HL-60 (cell line): ENCODE results near the gene GDAP2.

Source experiments
- DNase-seq, 2 experiments: peaks; one replicate each; pipeline ENCODE4 v3.0.0-alpha.2; 2010 to 2020; ENCODE audit warnings: low read depth in 1 of 2, low spot score in 1 of 2
- H3K27ac ChIP-seq: fragments of 250-450 bp; sonication (Bioruptor Pico); replicated peaks from 2 replicates; pipeline ENCODE4 v1.5.1; 2020; ENCODE audit warnings: mild to moderate bottlenecking, moderate library complexity
- H3K27me3 ChIP-seq: fragments of 250-450 bp; sonication (Bioruptor Pico); 2 replicates; pipeline ENCODE4 v1.5.1; 2021; ENCODE audit warnings: mild to moderate bottlenecking, moderate library complexity; ENCODE audit not compliant: insufficient read depth, poor library complexity, severe bottlenecking
- H3K4me3 ChIP-seq: replicated peaks from 2 replicates; pipeline ENCODE4 v1.5.1; 2011; ENCODE audit warnings: mild to moderate bottlenecking, control low read depth, low read length; ENCODE audit not compliant: insufficient read depth
- GABPA ChIP-seq: IDR thresholded peaks from 2 replicates; pipeline ENCODE4 v1.6.1; 2012; ENCODE audit warnings: low read depth
- POLR2AphosphoS5 ChIP-seq: IDR thresholded peaks from 2 replicates; pipeline ENCODE4 v1.6.1; 2012; ENCODE audit warnings: low read depth
- SPI1 ChIP-seq: IDR thresholded peaks from 2 replicates; pipeline ENCODE4 v1.6.1; 2012; ENCODE audit warnings: low read depth, mild to moderate bottlenecking, borderline replicate concordance
- TF ChIP-seq, protein P1 (sequence below): IDR thresholded peaks from one replicate; pipeline ENCODE4 v1.5.1; 2011; ENCODE audit warnings: low read length, control low read depth, inconsistent platforms; ENCODE audit not compliant: insufficient read depth
- TF ChIP-seq, protein P2 (sequence below): IDR thresholded peaks from 2 replicates; pipeline ENCODE4 v1.6.1; 2012; ENCODE audit warnings: low read depth; ENCODE audit not compliant: insufficient replicate concordance

The GDAP2 gene

DNA sequence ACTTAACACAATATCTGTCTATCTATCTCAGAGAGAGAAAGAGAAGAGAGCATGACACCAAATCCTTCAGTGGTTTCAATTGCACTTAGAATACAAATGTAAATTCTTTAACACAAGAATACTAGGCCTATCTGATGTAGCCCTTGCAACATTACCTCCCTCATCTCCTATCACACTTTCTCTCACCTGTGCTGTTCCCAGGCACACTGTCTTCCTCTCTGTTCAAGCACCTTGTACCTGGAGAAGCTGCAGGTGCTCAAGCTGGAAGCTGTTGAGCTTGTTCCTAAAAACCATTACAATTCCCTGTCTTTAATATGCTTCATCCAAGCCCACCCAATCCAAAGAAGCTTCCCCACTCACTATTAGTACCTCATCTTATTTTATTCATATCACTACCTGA is 97.0 kb downstream of the GDAP2 start:
- H3K27me3 ChIP-seq, result no peaks in the 10 kb centered on the region
- DNase-seq, result no peak
- TF ChIP-seq, protein P1, sequence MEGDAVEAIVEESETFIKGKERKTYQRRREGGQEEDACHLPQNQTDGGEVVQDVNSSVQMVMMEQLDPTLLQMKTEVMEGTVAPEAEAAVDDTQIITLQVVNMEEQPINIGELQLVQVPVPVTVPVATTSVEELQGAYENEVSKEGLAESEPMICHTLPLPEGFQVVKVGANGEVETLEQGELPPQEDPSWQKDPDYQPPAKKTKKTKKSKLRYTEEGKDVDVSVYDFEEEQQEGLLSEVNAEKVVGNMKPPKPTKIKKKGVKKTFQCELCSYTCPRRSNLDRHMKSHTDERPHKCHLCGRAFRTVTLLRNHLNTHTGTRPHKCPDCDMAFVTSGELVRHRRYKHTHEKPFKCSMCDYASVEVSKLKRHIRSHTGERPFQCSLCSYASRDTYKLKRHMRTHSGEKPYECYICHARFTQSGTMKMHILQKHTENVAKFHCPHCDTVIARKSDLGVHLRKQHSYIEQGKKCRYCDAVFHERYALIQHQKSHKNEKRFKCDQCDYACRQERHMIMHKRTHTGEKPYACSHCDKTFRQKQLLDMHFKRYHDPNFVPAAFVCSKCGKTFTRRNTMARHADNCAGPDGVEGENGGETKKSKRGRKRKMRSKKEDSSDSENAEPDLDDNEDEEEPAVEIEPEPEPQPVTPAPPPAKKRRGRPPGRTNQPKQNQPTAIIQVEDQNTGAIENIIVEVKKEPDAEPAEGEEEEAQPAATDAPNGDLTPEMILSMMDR, result no peak
- TF ChIP-seq POLR2AphosphoS5, result no peak
- no peak for TF ChIP-seq SPI1
- TF ChIP-seq, protein P2, sequence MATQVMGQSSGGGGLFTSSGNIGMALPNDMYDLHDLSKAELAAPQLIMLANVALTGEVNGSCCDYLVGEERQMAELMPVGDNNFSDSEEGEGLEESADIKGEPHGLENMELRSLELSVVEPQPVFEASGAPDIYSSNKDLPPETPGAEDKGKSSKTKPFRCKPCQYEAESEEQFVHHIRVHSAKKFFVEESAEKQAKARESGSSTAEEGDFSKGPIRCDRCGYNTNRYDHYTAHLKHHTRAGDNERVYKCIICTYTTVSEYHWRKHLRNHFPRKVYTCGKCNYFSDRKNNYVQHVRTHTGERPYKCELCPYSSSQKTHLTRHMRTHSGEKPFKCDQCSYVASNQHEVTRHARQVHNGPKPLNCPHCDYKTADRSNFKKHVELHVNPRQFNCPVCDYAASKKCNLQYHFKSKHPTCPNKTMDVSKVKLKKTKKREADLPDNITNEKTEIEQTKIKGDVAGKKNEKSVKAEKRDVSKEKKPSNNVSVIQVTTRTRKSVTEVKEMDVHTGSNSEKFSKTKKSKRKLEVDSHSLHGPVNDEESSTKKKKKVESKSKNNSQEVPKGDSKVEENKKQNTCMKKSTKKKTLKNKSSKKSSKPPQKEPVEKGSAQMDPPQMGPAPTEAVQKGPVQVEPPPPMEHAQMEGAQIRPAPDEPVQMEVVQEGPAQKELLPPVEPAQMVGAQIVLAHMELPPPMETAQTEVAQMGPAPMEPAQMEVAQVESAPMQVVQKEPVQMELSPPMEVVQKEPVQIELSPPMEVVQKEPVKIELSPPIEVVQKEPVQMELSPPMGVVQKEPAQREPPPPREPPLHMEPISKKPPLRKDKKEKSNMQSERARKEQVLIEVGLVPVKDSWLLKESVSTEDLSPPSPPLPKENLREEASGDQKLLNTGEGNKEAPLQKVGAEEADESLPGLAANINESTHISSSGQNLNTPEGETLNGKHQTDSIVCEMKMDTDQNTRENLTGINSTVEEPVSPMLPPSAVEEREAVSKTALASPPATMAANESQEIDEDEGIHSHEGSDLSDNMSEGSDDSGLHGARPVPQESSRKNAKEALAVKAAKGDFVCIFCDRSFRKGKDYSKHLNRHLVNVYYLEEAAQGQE, result no peak
- no peak for TF ChIP-seq GABPA
- H3K4me3 ChIP-seq, result no peak overlapping the region
- H3K27ac ChIP-seq, result no peak overlapping the region

DNA sequence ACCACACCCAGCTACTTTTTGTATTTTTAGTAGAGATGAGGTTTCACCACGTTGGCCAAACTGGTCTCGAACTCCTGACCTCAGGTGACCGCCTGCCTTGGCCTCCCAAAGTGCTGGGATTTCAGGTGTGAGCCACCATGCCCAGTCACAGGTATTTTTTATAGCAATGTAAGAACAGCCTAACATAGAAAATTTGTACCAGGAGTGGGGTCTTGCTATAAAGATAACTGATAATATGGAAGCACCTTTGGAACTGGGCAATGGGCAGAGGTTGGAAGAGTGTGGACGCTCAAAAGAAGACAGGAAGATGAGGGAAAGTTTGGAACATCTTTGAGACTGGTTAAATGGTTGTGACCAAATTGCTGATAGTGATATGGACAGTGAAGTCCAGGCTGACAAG is 99.2 kb downstream of the GDAP2 start:
- TF ChIP-seq, protein P2, result no peak
- TF ChIP-seq, protein P1, result no peak
- TF ChIP-seq POLR2AphosphoS5 (no peak), GABPA (no peak), SPI1 (no peak)
- Histone ChIP-seq H3K27ac (no peak overlapping the region), H3K4me3 (no peak overlapping the region)

DNA sequence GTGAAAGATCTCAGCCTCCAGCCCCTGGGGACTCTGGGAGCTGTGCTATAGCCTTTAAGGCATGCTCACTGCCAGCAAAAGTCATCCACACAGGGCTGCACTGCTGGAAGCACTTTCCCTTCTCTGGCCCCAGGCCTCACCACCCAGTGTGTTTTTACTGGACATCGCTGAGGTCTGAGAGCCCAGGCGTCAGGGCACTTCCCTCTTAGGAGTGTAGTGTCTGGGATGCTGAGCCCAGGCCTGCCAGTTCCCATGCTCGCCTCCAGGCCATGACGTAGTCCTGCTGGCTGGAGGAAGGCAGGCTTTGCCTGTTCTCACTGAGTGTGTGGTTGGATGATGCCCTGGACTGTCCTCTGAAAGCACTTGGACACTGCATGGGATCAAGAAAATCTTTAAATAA is 101.2 kb downstream of the GDAP2 start:
- DNase-seq, result no peak

More for the DNA sequence above, 99.2 kb downstream of the GDAP2 start:
- DNase-seq, result no peak
- no peaks in the 10 kb centered on the region for H3K27me3 ChIP-seq

More for the DNA sequence above, 101.2 kb downstream of the GDAP2 start:
- TF ChIP-seq GABPA, result no peak
- TF ChIP-seq, protein P1, result no peak
- no peak for TF ChIP-seq POLR2AphosphoS5
- TF ChIP-seq, protein P2, result no peak
- H3K4me3 ChIP-seq, result no peak overlapping the region
- H3K27me3 ChIP-seq, result no peaks in the 10 kb centered on the region
- no peak overlapping the region for H3K27ac ChIP-seq
